Urinary bladder (tissue), 4 donors: ENCODE data around the gene KCNE3. TPM values are rescaled to one million over a fixed set of nuclear protein-coding genes. Genes with fewer than 3 reads are reported as not detected.
"Not testable (repeated sequence)": the region's sequence is repeated elsewhere in the genome, so short reads cannot be mapped to it uniquely, and the experiment has no call there.

ENCODE experiments used
- DNase-seq: peaks from one replicate; pipeline ENCODE4 v3.0.0-alpha.2; 2015; ENCODE audit errors: extremely low spot score
- H3K27ac ChIP-seq: one replicate; pipeline ENCODE4 v1.5.1; 2013; ENCODE audit warnings: low read depth, mild to moderate bottlenecking, moderate library complexity
- H3K36me3 ChIP-seq: one replicate; pipeline ENCODE4 v1.6.1; 2013; ENCODE audit warnings: mild to moderate bottlenecking, moderate library complexity; ENCODE audit not compliant: insufficient read depth
- H3K4me1 ChIP-seq: one replicate; pipeline ENCODE4 v1.6.1; 2013; ENCODE audit warnings: mild to moderate bottlenecking, moderate library complexity; ENCODE audit not compliant: insufficient read depth
- H3K4me3 ChIP-seq: one replicate; pipeline ENCODE4 v1.5.1; 2013; ENCODE audit warnings: low read depth, low read length
- WGBS: extraction: QIAGEN DNeasy Blood & Tissue Kit; methylation state at CpG from one replicate; pipeline ENCODE4 v1.1.7; 2013; 5-methylcytosine and 5-hydroxymethylcytosine counted together
- polyA plus RNA-seq: library from polyadenylated mRNA; stranded (reverse); fragments of 200-250 nt; gene quantifications from one replicate; pipeline ENCODE4 v1.2.3, GENCODE V29; 2013
- total RNA-seq: library from RNA; depleted of rRNA; stranded (reverse); fragments of >200 nt; gene quantifications from one replicate; pipeline ENCODE4 v1.2.3, GENCODE V29; 2014
- donor health status: healthy with polysubstance abuse.
- donor health status: healthy.

Gene KCNE3
- total and polyA plus RNA-seq, 2 donors, result 5.8 to 6.8 TPM

- no peaks in the 10 kb centered on the region for H3K4me1 ChIP-seq
- no peak overlapping the region for H3K4me3 ChIP-seq
- no peak for DNase-seq
- H3K36me3 ChIP-seq, result no peaks in the 10 kb centered on the region
- H3K27ac ChIP-seq, result no peak overlapping the region
- 49% methylated on average over 9 of the region's 9 CpGs for WGBS
Observed at GRCh38 chr11:74444173-74444826, 23.0 kb downstream of the KCNE3 start.

- no peak overlapping the region for H3K4me3 ChIP-seq
- no peaks in the 10 kb centered on the region for H3K4me1 ChIP-seq
- 24% methylated on average over 8 of the region's 8 CpGs for WGBS
- H3K36me3 ChIP-seq, result no peaks in the 10 kb centered on the region
- no peak overlapping the region for H3K27ac ChIP-seq
- DNase-seq, result no peak
Observed at GRCh38 chr11:74443071-74443864, 24.1 kb downstream of the KCNE3 start.

- H3K4me3 ChIP-seq, result no peak overlapping the region
- no peak for DNase-seq
- H3K36me3 ChIP-seq, result no peaks in the 10 kb centered on the region
- 37% methylated on average over 3 of the region's 3 CpGs for WGBS
- no peaks in the 10 kb centered on the region for H3K4me1 ChIP-seq
- no peak overlapping the region for H3K27ac ChIP-seq
Observed at GRCh38 chr11:74442636-74443035, 24.7 kb downstream of the KCNE3 start.

- Histone ChIP-seq H3K27ac (no peak overlapping the region), H3K4me3 (no peak overlapping the region), H3K36me3 (no peaks in the 10 kb centered on the region), H3K4me1 (no peaks in the 10 kb centered on the region)
- DNase-seq, result no peak
- 98% methylated on average over 1 of the region's 1 CpG for WGBS
Observed at GRCh38 chr11:74438681-74439080, 28.7 kb downstream of the KCNE3 start.

GRCh38 chr11:74437441-74438042, 29.8 kb downstream of the KCNE3 start:
- no peak overlapping the region for H3K27ac ChIP-seq
- 96% methylated on average over 1 of the region's 1 CpG for WGBS
- H3K36me3 ChIP-seq, result no peaks in the 10 kb centered on the region
- no peaks in the 10 kb centered on the region for H3K4me1 ChIP-seq
- no peak overlapping the region for H3K4me3 ChIP-seq
- no peak for DNase-seq

GRCh38 chr11:74434528-74434927, 32.8 kb downstream of the KCNE3 start:
- Histone ChIP-seq H3K36me3 (no peaks in the 10 kb centered on the region), H3K4me1 (no peaks in the 10 kb centered on the region), H3K27ac (no peak overlapping the region), H3K4me3 (no peak overlapping the region)
- 35% methylated on average over 7 of the region's 7 CpGs for WGBS
- no peak for DNase-seq

GRCh38 chr11:74429205-74429604, 38.1 kb downstream of the KCNE3 start:
- Histone ChIP-seq H3K4me1 (no peaks in the 10 kb centered on the region), H3K4me3 (no peak overlapping the region), H3K27ac (no peak overlapping the region), H3K36me3 (no peaks in the 10 kb centered on the region)
- DNase-seq, result no peak
- 76% methylated on average over 3 of the region's 3 CpGs for WGBS

- no peaks in the 10 kb centered on the region for H3K36me3 ChIP-seq
- no peak overlapping the region for H3K27ac ChIP-seq
- no peaks in the 10 kb centered on the region for H3K4me1 ChIP-seq
- 91% methylated on average over 4 of the region's 4 CpGs for WGBS
- no peak for DNase-seq
- H3K4me3 ChIP-seq, result no peak overlapping the region
Observed at GRCh38 chr11:74427384-74427886, 39.9 kb downstream of the KCNE3 start.

- no peak for DNase-seq
- no peaks in the 10 kb centered on the region for H3K4me1 ChIP-seq
- no peak overlapping the region for H3K27ac ChIP-seq
- no peaks in the 10 kb centered on the region for H3K36me3 ChIP-seq
- H3K4me3 ChIP-seq, result no peak overlapping the region
Observed at GRCh38 chr11:74425100-74425499, 42.2 kb downstream of the KCNE3 start.

- Histone ChIP-seq H3K4me1 (no peaks in the 10 kb centered on the region), H3K27ac (peak overlapping the region; percentile 10), H3K36me3 (no peaks in the 10 kb centered on the region), H3K4me3 (no peak overlapping the region)
- WGBS, result 34% methylated on average over 1 of the region's 1 CpG
- DNase-seq, result no peak
Observed at GRCh38 chr11:74418509-74418895, 48.8 kb downstream of the KCNE3 start.

- H3K4me3 ChIP-seq, result no peak overlapping the region
- H3K27ac ChIP-seq, result peak overlapping the region; percentile 4
- H3K4me1 ChIP-seq, result no peaks in the 10 kb centered on the region
- DNase-seq, result no peak
- WGBS, result 92% methylated on average over 4 of the region's 4 CpGs
- no peaks in the 10 kb centered on the region for H3K36me3 ChIP-seq
Observed at GRCh38 chr11:74417860-74418508, 49.4 kb downstream of the KCNE3 start.

GRCh38 chr11:74417379-74417804, 50.0 kb downstream of the KCNE3 start:
- Histone ChIP-seq H3K27ac (no peak overlapping the region), H3K36me3 (no peaks in the 10 kb centered on the region), H3K4me1 (no peaks in the 10 kb centered on the region), H3K4me3 (no peak overlapping the region)
- WGBS, result 21% methylated on average over 1 of the region's 1 CpG
- DNase-seq, result peak; percentile 56

- DNase-seq, H3K27ac ChIP-seq, H3K36me3 ChIP-seq, H3K4me1 ChIP-seq, H3K4me3 ChIP-seq: not testable (repeated sequence)
- 89% methylated on average over 1 of the region's 1 CpG for WGBS
Observed at GRCh38 chr11:74416974-74417373, 50.4 kb downstream of the KCNE3 start.
